H7 (cell line): ENCODE measurements around the gene TSPAN6. TPM values are rescaled to one million over a fixed set of nuclear protein-coding genes. Genes with fewer than 3 reads are reported as not detected.

Experiments used
- DNase-seq: peaks from one replicate; pipeline ENCODE4 v3.0.0; 2012
- H3K27me3 ChIP-seq: 2 replicates; pipeline ENCODE4 v1.6.0; 2011; ENCODE audit warnings: mild to moderate bottlenecking, low read length; ENCODE audit not compliant: control insufficient read depth, insufficient read depth
- H3K36me3 ChIP-seq: replicated peaks from 2 replicates; pipeline ENCODE4 v1.5.1; 2011; ENCODE audit warnings: low read length; ENCODE audit not compliant: control insufficient read depth, insufficient read depth
- H3K4me3 ChIP-seq: 2 replicates; pipeline ENCODE4 v1.5.1; 2011; ENCODE audit warnings: low read depth, mild to moderate bottlenecking, control low read depth, low read length, moderate library complexity; ENCODE audit not compliant: insufficient read depth
- total RNA-seq: library from RNA; depleted of rRNA; stranded (reverse); fragments of >200 nt; shearing (Covaris generic); gene quantifications from 2 replicates; pipeline ENCODE4 v1.2.3, GENCODE V29; 2014

Gene TSPAN6
- total RNA-seq, 1 experiment from 2014 or later: 103 TPM

DNA sequence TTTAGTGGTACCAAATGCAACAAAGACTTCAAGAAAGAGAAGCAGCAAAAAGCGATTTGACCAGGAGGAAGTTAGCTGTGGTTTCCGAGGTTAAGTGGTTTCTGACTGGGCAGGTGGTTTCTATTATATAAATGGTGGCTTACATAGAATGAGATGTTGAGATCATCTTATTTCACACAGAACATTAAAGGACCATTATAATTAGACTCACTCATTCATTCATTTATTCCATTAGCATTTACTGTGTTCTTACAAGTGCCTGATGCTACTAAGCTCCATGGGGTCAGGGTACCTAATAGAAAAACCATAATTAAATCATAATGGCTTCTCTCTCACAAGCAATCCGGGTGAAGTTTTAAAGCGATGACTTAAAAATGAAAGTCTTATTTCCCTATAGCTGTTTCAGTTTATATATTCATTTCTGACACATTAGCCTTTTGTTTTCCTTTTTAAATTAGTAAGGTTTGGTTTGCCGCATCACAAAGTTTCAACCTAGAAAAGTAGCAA is 10.6 kb downstream of the TSPAN6 start:
- Histone ChIP-seq H3K4me3 (no peak overlapping the region), H3K27me3 (no peaks in the 10 kb centered on the region), H3K36me3 (peaks cover 3% of the 10 kb centered on the region)
- DNase-seq: no peak

DNA sequence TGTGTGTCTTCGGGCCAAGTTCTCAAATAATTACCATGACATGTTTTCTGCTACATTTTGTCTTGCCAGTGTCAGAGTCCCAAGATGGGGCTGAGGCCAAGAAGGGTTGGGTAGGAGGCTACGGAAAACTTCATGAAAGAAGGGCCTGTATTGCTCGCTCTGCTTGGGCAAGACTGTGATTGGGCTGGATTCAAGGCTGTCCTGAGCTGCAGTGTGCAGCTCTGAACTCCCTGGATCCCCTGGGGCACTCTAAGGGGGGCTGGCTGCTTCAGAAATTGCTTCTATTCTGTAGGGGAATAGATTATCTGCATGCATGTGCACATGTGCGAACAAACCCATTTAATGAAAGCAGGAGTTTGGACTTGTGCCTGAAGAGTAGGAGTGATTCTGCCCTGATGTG is 13.6 kb downstream of the TSPAN6 start:
- no peak for DNase-seq
- H3K4me3 ChIP-seq: no peak overlapping the region
- H3K36me3 ChIP-seq: no peaks in the 10 kb centered on the region
- H3K27me3 ChIP-seq: no peaks in the 10 kb centered on the region

DNA sequence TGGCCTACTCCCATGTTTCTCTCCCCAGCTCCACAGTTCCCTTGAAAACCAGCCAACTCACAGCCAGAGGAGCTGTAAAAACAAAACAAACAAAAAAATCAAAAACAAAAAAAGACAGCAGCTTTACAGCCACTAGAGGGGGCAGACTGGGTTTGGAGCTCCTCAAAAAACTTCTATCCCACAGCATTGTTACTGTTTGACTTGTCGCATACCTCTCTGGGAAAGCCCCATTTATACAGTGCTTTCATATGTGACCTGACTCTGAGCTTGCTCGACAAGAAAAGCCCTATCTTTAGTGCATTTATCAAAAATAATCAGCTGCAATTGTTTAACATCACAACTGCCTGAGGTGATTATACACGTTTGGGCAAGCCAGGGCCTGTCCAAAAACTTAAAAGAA is 21.6 kb downstream of the TSPAN6 start:
- no peaks in the 10 kb centered on the region for H3K27me3 ChIP-seq
- H3K4me3 ChIP-seq: no peak overlapping the region
- no peaks in the 10 kb centered on the region for H3K36me3 ChIP-seq
- peak; percentile 64 for DNase-seq

DNA sequence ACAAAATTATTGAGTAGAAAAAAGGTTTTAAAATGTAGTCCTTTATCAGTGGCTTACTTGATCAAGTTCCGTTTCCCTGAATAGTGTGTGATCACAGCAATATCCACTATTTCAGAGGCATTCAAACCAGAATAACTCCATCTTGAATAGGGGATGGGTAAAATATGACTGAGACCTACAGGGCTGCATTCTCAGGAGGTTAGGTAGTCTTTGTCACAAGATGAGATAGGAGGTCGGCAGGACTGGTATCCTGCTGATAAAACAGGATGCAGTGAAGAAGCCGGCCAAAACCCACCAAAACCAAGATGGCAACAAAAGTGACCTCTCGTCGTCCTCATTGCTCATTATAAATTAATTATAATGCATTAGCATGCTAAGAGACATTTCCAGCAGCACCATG is 24.7 kb downstream of the TSPAN6 start:
- no peak for DNase-seq
- no peak overlapping the region for H3K4me3 ChIP-seq
- no peaks in the 10 kb centered on the region for H3K27me3 ChIP-seq
- H3K36me3 ChIP-seq: no peaks in the 10 kb centered on the region

DNA sequence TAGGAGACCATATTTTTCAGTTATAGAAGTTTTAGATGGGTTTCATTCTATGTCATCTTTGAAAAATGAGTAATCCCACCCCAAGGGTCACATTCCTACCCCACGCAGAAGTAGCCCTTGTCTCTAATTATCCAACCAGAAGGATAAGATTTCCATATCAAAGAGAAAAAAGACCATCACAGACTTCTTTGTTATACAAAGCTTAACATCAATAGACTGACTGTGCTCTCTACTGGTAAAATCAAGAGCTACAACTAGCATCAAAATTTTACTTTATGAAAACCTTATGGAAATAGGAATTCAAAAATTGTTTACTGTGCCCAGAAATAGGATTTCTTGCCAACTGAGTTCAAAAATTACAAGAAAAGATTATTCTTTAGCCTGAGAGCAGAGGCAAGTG is 27.0 kb downstream of the TSPAN6 start:
- H3K36me3 ChIP-seq: no peaks in the 10 kb centered on the region
- no peaks in the 10 kb centered on the region for H3K27me3 ChIP-seq
- H3K4me3 ChIP-seq: no peak overlapping the region
- DNase-seq: no peak

DNA sequence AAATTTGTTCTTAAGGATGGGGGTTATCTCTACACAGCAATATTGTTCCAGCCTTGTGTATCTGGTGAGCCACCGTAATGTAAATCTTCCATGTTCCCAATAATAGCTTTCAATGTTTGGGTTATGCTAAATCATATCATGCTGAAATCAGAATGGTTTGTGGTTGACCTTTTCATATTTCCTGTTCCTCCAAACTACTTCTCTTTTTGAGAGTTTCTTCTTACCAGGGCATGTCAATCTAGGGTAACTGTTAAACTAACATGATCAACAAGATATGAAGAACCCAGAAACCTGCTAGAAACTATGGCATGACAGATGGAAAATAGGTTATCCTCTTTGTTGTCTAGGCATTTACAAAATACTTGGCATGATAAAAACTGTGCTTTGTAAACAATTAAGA is 29.9 kb downstream of the TSPAN6 start:
- H3K36me3 ChIP-seq: no peaks in the 10 kb centered on the region
- DNase-seq: no peak
- H3K4me3 ChIP-seq: no peak overlapping the region
- no peaks in the 10 kb centered on the region for H3K27me3 ChIP-seq

DNA sequence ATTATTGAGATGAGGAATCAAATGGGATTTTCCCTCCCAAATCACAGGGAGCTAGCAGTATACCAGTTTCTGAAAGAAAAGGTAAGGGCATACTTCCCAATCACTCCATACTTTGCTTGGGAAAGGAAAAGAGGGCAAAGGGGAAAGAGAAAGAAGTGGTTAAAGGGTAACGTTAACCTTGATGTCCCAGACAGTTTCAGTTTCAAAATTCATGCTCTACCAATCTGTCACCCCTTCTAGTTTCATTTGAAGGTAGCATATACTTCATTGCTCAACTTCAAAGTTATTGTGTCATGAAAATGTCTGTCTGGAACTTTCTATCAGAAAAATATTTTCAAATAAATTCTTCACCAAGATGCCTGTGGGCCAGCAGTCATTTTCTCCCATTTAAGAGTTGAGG is 35.8 kb downstream of the TSPAN6 start:
- DNase-seq: no peak
- H3K4me3 ChIP-seq: no peak overlapping the region

DNA sequence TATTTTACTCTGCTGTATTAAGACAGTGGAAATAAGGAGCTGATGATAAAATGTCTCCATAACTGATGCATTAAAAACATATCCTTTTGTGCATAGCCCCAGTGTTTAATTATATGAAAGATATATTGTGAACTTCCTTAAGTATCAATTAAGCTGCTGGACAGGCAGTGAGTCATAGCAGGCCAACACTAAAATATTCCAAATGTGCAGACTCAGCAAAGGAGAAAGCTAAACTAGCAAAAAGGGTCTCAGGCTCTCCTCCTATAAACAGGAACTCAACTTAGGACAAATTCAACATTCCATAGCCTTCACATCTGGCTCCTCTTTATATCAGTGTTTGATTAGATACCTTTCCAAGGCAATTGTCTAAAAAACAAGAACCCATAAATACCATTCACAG is 36.3 kb downstream of the TSPAN6 start:
- Histone ChIP-seq H3K27me3 (no peaks in the 10 kb centered on the region), H3K4me3 (no peak overlapping the region), H3K36me3 (no peaks in the 10 kb centered on the region)
- no peak for DNase-seq

More for the DNA sequence above, 35.8 kb downstream of the TSPAN6 start:
- H3K36me3 ChIP-seq: no peaks in the 10 kb centered on the region
- no peaks in the 10 kb centered on the region for H3K27me3 ChIP-seq

DNA sequence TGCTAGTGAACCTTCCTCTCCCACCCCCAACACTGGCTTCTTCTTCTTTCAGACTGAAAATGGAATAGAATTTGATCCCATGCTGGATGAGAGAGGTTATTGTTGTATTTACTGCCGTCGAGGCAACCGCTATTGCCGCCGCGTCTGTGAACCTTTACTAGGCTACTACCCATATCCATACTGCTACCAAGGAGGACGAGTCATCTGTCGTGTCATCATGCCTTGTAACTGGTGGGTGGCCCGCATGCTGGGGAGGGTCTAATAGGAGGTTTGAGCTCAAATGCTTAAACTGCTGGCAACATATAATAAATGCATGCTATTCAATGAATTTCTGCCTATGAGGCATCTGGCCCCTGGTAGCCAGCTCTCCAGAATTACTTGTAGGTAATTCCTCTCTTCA is 37.1 kb downstream of the TSPAN6 start:
- Histone ChIP-seq H3K36me3 (no peaks in the 10 kb centered on the region), H3K4me3 (no peak overlapping the region), H3K27me3 (no peaks in the 10 kb centered on the region)
- DNase-seq: no peak

DNA sequence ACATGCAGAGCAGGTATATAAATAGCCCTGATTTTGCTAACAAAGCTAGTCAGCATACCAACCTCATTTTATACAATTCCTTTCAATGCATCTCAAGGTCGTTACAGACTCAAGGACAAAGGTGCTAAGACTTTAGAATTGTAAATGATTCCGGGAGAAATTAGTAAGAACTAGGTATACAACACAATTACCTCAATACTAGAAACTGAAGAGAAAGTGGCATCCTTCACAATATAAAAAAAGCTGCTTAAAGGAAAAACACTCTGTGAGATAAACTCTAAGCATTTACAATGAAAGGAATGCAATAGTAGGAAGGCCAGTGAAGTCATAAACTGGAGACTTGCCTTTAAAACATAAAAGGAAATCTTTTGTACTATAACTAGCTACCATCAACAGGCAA is 40.0 kb downstream of the TSPAN6 start:
- no peak for DNase-seq
- no peaks in the 10 kb centered on the region for H3K36me3 ChIP-seq
- H3K4me3 ChIP-seq: no peak overlapping the region
- no peaks in the 10 kb centered on the region for H3K27me3 ChIP-seq

DNA sequence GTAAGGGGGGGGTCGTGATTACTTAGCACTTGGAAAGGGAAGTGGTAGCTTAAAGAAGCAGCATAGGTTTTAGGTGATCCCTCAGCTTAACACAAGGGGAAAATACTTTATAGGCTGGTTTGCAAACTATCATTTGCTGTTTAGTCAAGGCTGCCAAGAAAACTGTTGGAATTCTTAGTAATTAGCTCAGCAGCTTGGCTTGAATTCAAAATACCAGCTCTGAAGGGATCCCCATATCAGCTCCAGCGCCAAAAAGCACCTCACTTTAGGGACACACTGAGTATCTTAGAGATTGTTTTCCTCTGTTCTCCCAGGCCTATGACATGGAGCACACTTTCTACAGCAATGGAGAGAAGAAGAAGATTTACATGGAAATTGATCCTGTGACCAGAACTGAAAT is 43.0 kb downstream of the TSPAN6 start:
- Histone ChIP-seq H3K27me3 (no peaks in the 10 kb centered on the region), H3K36me3 (no peaks in the 10 kb centered on the region), H3K4me3 (no peak overlapping the region)
- DNase-seq: no peak

DNA sequence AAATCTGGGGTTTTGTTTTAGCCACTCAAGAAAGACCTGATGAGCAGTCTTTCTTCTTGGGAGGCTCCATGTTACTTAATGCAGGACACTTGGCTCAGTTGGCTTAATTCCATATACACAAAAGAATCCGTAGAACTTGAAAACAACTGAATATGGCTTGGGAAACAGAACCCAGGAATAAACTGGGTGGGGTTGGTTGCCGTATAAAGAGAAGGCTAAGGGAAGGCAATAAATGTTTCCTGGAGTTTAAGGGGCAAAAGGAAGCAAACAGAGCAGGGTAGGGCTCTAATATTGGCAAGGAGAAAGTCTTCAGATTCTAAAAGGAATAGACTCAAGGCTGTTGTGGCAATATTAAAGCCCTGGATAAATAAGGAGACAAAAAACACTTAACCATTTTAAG is 43.5 kb downstream of the TSPAN6 start:
- H3K36me3 ChIP-seq: no peaks in the 10 kb centered on the region
- H3K27me3 ChIP-seq: no peaks in the 10 kb centered on the region
- no peak overlapping the region for H3K4me3 ChIP-seq
- no peak for DNase-seq

DNA sequence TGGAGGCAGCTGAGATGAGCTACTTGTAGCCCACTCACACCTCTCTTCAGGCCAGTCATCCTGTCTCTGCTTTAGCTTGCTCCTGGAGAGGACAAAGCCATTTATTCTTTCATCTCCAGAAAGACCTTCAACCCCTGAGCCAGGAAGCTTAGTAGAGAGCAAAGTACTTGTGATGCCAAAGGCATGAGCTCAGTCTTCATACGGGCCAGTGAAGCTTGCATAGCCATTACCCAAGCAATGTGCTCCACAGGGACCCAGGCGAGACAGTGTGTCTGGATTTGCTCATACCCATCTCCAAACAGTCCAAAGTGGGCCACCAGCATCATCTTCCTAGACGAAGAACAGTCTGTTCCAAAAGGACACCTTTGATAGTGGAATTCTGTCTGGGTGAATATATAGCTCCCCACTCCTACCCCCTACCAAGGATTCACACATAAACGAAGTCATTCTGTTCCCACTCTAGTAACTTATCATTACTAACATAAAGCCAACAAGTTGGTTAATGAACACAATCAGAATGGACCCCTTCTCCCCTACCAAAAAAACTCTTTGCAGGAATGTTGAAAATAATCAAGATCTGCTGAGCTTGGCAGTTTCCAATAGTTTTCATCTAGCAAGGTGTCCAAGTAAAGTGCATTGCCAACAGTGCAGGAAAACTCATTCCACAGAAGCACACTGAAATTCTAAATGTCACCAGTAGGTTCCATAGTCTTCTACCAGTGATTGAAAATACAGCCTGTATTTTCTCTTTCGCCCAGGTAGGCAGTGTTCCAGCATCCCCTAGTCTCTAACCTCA is 45.2 kb downstream of the TSPAN6 start:
- Histone ChIP-seq H3K27me3 (no peaks in the 10 kb centered on the region), H3K36me3 (no peaks in the 10 kb centered on the region), H3K4me3 (no peak overlapping the region)
- no peak for DNase-seq

DNA sequence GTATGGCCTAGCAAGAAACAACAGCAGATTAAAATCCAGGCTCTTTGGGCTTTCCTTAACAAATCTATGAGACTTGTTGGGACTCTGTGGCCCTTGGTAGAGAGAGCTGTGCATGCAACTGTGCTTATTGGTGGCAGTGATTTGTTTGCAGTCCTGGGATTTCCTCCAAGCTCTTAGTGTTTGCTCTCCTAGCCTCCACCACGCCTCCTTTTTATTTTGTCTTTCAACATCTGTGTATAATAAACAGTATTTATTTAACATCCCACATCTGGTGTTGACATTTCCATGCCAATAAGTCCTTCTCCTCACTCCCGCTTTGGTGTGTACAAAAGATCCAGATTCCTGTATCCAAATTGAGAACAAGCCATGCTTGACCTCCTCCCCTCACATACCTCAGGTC is 48.7 kb downstream of the TSPAN6 start:
- no peak for DNase-seq
- Histone ChIP-seq H3K36me3 (no peaks in the 10 kb centered on the region), H3K4me3 (no peak overlapping the region), H3K27me3 (no peaks in the 10 kb centered on the region)

DNA sequence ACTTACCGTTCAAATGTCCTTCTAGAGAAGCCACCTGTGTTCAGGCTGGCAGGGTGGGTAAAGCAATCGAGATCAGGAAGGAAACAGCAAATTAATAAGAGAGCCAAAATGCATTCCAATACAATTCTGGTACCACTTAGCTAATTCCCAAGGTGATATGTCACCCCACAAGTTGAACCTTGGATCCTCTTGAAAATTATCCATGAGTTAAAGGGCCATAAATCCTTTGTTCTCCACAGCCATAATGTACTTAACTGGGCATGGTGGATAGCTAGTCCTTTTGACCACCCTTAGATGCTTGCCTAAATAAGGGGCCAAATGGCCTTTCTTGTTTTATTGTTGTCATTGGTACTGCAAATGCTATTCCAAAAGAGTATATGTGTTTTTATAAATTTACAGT is 49.9 kb downstream of the TSPAN6 start:
- no peak overlapping the region for H3K4me3 ChIP-seq
- H3K27me3 ChIP-seq: no peaks in the 10 kb centered on the region
- DNase-seq: no peak
- no peaks in the 10 kb centered on the region for H3K36me3 ChIP-seq

DNA sequence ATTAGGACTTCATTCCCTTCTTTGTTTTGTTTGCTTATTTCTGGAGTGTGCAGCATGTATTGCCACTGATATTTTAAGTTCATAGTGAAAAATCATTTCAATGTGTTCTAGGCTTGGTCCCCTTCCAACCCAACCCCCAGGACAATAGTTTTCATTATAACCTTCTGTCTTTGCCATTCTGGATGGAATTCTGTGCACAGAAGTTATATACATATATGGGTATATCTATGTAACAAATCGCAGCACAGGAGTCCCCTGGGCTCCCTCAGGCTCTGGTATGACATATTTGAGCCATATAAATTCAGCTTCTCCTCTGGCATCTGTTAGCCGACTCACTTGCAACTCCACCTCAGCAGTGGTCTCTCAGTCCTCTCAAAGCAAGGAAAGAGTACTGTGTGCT is 52.0 kb downstream of the TSPAN6 start, which contains the start of gene TNMD:
Gene TNMD, plus strand, starts transcription at position 326 of the 400 bp plus-strand sequence. CDS start 83 bp downstream, outside the sequence.
- Histone ChIP-seq H3K27me3 (no peaks in the 10 kb centered on the region), H3K36me3 (no peaks in the 10 kb centered on the region), H3K4me3 (no peak within 1 kb of the TSS)
- DNase-seq: no peak
